GM15510 (cell line): ENCODE measurements around the gene BLM.

Experiments used
- POLR2A ChIP-seq: IDR thresholded peaks from 3 replicates; pipeline ENCODE4 v1.6.1; 2011; ENCODE audit warnings: borderline replicate concordance; ENCODE audit not compliant: insufficient read length; ENCODE audit errors: extremely low read depth

Gene BLM

DNA sequence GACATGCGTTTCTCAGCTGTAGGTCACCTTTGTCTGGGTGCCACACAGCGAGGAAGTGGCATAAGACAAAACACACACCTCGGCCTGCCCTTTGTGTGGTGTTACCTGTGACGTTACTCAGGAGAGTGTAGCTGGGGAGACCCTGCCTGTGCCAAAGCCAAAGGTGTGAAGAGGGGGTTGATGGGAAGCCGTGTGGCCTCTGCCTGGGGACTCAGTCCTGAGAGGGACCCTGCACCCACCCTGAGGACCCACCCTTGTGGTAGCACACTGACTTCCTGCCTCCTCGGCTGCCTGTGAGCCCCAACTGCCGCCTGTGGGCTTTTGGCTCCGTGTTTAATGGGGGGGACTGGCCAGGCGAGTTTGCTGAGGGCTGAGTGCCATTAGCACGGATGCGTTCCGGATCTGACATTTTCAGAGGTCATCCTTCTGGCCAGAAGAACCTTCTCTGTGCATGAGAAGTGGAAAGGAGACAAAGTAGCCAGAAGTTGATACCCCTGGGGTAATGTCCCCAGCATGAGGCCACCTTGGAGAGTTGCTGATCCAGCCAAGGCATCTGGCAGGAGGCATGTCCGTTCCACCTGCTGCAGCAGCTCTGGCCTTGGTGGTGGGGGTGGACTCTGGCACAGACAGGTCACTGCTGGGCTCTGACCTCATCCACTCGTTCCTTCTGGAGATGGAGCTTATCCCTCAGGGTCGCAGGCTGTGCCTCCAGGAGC lies 99.4 kb downstream of the BLM start:
- TF ChIP-seq POLR2A, result no peak

DNA sequence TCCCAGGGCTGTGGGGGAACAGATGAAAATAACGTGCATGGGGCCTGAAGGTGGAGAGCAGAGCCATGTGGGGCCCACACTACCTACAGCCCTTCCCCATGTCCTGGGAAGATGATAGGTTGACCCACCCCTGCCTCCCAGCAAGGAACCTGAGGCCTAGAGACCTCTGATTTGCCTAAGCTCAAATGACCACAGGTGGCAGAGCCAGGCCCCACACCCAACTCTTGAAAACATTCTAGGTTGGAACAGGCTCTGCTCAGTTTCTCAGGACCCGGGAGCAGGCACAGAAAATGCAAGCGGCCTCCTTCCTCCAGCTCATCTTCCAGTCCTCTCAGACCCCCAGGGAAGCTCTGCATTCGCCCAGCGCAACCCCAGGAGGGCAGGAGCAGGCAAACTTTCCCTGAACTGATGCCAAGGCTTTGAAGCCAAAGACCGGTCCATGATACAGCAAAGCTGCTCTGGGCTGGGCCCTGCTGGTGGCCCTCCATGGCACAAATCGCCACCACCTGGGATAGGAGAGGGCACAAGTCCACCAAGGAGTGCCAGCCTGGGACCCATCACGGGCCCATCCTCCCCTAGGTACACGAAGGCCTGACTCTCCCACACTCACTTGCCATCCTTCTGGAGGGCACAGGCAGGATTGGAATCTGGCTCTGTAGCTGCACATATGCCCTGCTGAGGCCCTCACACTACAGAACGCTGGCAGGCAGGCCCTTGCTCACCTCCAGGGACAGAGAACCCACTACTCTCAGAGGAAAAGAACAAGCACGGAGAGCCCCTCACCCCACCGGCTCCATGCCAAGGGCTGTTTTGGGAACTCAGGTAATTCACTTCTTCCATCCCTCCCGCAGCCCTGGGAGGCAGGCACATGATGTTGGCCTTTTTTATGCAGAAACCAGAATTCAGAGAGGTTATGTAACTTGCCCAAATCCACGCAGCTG lies 100.2 kb downstream of the BLM start:
- TF ChIP-seq POLR2A, result no peak

DNA sequence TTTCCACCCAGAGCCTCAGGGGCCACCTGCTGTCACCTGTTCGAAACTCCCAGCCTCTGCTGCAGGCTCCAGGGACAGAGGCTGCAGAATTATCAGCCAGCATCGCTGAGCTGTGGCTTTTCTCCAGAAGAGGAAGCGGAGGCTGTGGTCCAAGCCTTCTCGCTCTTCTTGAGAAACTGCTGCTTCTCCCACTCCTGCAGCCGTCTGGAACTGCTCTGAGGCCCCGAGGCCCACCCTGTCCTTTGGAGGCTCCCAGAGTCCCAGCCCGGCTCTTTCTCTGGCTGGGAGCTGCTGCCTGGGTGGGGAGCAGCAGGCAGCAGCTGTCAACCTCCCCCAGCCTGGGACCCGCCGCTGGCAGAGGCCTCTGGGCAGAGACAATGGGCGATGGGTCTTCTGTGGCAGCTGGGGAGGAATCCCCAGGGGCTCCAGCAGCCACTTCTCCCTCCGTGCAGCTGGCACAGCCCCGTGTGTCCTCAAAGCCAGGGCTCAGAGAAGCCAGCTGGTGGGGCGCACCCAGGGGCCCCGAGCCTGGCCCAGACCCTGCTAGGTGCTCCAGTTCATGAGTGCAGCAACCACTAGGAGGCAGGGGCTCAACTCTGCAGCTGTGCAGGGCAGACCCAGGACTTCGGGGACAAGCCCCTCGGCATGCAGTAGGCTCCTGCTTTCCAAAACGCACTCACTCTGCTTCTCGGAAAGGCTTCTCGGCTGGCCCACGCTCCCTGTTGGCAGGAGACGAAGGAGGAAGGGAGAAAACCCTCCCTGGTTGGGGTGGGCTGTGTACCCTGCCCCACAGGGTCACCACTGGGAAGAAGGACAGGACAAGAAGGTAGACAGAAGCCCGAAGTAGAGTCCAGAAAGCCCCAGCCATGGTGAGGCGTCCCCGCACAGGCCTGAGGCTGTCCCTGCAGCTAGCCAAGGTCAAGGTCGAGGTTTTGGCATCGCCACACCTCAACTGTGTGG lies 101.4 kb downstream of the BLM start:
- no peak for TF ChIP-seq POLR2A

DNA sequence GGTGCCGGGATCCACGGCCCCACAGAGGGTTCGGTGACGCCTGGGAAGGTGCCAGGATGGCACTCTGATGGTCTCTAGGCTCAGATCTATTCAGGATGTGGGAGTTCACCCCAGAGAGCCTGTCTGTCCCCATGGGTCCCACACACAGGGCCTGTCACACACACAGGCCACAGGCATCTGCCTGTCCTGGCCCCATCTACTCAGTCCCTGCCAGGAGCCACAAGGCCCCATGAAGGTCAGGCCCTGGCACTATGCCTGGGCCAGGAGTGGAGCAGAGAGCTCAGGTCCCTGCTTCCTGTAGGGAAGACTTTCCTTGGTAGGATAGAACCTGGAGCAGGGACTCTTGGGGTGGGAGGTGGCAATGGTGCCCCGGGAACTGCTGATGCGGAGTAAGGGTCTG lies 102.2 kb downstream of the BLM start:
- no peak for TF ChIP-seq POLR2A

DNA sequence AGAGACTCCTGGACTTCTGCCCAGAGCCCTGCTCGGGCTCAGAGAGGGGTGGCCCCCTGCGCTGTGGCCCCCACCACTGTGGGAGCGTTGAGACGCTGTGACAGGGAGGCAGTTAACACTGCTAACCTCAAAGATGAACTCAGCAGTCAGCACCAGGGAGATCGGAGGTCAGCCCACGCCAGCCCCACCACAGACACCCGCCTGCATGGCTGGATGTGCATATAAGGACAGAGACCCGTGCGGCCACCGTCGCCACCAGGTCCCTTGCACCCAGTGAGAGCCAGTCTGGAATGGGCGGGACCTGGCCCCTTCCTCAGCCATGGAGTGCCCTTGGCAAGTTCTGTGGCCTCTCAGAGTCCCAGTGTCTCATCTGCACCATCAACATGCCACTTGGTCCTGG lies 102.7 kb downstream of the BLM start:
- TF ChIP-seq POLR2A, result no peak

DNA sequence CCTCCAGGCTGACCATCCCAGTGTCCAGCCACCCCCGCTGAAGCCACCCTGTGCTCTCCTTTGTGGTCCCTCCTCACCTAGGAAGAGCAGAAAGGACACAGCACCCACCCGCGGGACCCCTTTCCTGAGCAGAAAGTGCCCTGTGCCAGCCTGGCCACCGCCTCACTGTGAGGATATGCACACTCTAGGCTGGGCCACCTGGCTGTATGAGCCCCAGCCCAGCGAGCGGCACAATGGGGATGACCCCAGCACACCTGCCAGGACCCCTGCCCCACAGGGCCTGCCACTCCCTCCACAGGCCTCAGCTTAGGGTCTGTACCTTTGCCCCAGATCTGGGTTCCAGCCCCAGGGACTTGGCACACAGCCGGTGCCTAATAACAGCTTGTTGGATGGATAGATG lies 103.3 kb downstream of the BLM start:
- TF ChIP-seq POLR2A, result no peak

DNA sequence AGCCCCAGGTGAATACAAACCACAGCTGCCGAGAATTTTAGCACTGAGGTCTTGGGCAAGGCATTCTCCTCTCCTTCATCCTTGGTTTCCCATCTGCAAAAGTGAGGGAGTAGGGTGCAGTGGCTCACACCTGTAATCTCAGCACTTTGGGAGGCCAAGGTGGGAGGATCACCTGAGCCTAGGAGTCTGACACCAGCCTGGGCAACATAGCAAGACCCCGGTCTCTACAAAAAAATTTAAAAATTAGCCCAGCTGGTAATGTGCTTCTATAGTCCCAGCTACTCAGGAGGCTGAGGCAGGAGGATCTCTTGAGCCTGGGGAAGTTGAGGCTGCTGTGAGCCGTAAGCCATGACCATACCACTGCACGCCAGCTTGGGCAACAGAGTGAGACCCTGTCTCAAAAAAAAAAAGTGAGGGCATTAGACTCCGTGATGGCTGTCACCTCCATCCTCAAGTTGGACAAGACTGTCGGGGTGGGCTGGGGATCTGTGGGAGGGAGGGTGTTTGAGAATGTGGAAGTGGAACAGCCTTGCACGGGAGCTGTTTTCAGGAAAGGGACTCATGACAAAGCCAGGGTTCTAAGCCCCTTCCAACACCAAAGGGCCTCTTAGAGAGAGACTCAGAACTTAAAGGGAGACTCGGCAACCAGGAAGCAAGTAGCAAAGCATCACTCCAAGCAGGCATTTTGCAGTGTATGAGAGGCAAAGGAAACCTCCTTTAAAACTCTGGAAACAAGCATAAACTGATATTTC lies 105.2 kb downstream of the BLM start:
- TF ChIP-seq POLR2A, result no peak

DNA sequence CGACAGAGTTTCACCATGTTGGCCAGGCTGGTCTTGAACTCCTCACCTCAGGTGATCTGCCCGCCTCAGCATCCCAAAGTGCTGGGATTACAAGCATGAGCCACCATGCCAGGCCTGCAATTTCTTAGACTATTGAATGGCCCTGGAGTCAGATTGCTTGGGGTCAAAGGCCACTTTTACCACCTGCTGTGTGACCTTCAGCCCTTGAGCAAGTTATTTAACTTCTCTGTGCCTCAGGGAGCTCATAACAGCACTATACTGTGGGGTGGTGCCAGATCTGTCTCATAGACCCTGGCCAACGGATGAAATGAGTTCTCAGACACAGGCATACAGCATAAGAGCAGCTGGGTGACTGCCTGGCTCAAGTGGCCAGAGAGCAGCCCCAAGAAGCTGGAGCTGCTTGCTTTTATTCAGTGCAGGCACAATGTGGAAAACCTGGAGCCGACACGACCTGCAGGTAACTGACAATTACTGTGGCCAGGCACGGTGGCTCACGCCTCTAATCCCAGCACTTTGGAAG lies 106.4 kb downstream of the BLM start:
- TF ChIP-seq POLR2A, result no peak

DNA sequence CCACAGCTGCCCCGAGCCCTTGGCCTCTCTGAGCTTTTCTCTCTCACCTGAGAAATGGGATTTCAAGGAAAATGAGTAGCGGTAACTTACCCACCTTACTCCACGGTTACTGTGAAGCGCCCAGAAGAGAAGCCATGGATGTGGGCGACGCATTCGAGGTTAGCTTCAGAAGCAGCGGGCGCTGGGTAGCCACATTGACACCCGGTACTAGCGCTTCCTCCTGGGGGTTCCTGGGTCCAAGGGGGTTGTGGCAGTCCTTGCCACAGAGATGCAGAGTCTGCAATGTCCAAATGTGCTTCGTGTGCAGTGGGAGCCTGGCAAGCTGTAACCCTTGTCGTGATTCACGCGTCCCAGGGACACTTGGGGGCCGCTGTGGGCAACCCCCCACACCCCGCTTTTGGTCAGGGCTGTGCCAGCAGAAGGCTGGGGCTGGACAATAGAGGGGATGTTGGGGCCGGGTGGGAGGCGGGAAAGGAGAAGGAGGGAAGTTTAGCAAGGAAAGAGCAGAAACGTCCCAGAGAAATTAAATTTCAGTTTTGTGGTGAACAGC lies 109.8 kb downstream of the BLM start:
- TF ChIP-seq POLR2A, result no peak

DNA sequence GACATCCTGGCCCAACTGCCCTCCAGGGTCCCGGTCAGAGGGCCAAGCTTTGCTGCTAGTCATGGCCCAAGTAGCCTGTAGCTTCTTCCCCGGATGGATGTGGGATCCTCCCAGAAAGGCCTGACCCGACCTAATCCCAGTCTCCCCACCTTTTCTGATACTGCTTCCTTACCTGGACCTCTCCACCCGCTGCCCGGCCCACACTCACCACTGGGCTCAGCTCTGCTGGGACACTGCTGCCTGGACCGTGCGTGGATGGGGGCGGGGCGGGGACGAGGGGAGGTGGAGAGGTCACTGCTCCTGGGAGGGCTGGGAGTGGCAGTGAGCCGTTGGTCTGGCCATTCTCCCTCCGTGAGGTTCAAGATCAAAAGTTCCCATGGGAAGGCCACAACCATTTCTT lies 111.0 kb downstream of the BLM start:
- TF ChIP-seq POLR2A, result no peak

DNA sequence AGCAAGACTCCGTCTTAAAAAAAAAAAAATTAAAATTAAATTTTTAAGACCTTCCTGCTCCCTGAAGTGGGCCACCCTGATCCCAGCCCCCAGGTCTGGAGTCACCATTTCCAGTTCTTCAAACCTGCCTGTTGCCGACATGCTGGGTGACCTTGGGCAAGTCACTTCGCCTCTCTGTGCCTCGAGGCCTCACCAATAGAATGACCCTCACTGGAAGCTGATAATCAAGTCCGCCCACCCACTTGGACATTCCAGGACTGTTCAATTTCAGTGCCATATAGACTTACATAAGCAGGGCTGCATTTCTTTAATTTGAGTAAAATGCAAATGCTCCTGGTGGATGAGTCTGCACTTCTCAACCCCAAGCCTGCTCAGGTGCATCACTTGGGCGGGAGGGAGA lies 112.0 kb downstream of the BLM start:
- TF ChIP-seq POLR2A, result no peak

DNA sequence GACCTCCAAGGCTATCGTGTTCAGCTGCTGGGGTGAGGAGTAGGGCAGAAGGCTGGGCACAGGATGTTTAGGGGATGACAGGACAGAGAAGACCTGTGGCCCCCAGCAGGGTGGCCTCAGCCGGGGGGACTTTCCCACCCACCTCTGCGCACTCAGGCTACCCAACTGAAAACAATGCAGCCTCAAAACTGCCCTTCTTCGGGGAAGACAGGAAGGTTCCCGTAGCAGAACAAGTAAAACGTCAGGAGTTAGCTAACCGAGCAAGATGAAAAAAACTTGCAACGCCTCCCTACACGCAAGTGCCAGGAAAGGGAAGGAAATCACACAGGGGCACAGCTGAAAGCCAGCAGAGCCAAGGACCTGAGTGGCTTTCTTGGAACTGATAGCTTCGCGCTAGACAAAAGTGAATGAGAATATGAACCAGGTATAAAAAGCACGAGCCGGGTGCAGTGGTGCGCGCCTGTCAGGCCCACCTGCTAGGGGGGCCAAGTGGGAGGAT lies 112.8 kb downstream of the BLM start:
- TF ChIP-seq POLR2A, result no peak

DNA sequence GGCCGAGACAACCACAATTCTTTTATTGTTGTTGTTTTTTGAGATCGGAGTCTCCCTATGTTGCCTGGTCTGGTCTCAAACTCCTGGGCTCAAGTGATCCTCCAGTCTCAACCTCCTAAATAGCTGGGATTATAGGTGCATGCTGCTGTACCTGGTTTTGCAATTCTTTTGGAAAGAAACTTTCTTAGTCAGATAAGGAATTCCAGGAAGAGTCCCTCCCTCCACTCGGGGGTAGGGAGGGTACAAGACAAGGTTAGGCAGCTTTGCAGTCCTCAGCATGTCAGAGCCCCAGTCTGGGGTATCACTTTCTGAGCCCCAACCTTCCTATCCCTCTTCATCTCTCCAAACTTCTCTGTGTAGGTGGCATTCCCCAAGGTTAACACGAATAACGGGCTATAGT lies 117.5 kb downstream of the BLM start:
- TF ChIP-seq POLR2A, result no peak
